Measurements from ENCODE around the gene PPCDC. TPM values are rescaled to one million over a fixed set of nuclear protein-coding genes. Genes with fewer than 3 reads are reported as not detected.
A peak's percentile ranks its signal among the peaks of the same experiment; 100 is the strongest.

The PPCDC gene
- total RNA-seq, 1 experiment from 2014 or later = 31.9 TPM

- Histone ChIP-seq H3K27me3 (no peaks in the 10 kb centered on the region), H3K9me3 (no peaks in the 10 kb centered on the region), H3K36me3 (no peaks in the 10 kb centered on the region), H3K4me3 (no peak overlapping the region)
- DNase-seq = no peak
Observed at GRCh38 chr15:75001310-75001709, 22.1 kb upstream of the PPCDC start.

DNA sequence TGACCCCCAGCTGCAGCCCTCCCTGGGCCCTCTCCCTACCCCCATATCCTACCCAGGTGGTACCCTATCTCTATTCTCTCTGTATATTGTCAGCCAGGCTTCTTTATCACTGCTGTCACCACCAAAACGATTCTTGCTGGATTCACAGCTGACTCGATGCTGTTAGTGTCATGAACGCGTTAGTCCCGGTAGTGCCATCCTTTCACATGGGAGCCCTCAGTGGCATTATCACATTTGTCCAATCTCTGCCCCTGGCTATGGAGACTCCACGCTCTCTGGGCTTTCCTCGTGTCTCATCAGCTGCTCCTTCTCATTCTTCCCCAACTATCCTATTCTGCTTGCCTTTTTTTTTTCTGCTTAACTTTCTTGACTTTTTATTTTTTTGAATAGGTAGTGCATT lies 21.0 kb upstream of the PPCDC start:
- Histone ChIP-seq H3K36me3 (no peaks in the 10 kb centered on the region), H3K27me3 (no peaks in the 10 kb centered on the region), H3K9me3 (no peaks in the 10 kb centered on the region), H3K4me3 (no peak overlapping the region)
- no peak for DNase-seq

DNA sequence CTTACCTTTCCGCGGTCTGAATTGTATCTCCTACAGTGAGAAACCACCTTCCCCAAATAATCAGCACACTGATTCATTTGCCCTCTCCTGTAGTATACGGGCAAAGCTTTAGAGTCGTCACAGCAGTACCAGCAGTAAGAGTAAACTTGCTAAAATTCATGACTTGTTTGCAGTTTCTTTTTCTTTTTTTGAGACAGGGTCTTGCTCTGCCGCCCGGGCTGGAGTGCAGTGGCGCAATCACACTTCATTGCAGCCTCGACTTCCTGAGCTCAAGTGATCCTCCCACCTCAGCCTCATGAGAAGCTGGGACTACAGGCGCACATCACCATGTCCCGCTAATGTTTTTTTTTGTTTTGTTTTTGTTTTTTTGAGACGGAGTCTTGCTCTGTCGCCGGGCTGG lies 16.2 kb upstream of the PPCDC start:
- Histone ChIP-seq H3K4me3 (no peak overlapping the region), H3K9me3 (no peaks in the 10 kb centered on the region), H3K27me3 (no peaks in the 10 kb centered on the region), H3K36me3 (no peaks in the 10 kb centered on the region)
- DNase-seq = no peak

- DNase-seq = no peak
- H3K4me3 ChIP-seq = no peak overlapping the region
- H3K27me3 ChIP-seq = no peaks in the 10 kb centered on the region
- no peaks in the 10 kb centered on the region for H3K9me3 ChIP-seq
- H3K36me3 ChIP-seq = no peaks in the 10 kb centered on the region
Observed at GRCh38 chr15:75008221-75008625, 15.2 kb upstream of the PPCDC start.

DNA sequence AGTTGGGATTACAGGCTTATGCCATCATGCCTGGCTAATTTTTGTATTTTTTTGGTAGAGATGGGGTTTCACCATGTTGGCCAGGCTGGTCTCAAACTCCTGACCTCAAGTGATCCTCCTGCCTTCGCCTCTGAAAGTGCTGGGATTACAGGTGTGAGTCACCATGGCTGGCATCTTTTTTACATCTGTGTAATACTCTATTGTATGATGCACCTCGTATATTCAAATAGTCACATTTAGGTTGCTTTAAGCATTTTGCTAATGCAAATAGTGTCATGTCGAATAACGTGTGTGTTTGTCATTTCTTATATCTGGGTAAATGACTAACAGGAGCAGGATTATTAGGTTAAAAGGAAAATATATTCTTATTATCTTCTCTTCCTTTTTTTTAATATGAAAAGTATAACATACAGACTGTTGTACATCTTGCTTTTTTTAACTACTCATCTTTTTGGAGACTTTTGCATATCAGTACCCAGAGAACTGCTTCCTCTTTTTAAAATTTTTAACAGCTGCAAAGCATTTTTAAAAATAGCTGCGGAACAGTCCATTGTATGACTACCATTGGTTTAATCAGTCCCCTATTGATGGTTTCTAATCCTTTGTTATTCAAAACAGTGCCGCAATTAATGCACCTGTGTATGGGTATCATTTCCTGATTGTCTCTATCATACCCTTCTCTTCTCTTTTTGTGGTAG lies 14.6 kb upstream of the PPCDC start:
- Histone ChIP-seq H3K36me3 (no peaks in the 10 kb centered on the region), H3K9me3 (no peaks in the 10 kb centered on the region), H3K4me3 (no peak overlapping the region), H3K27me3 (no peaks in the 10 kb centered on the region)
- no peak for DNase-seq

DNA sequence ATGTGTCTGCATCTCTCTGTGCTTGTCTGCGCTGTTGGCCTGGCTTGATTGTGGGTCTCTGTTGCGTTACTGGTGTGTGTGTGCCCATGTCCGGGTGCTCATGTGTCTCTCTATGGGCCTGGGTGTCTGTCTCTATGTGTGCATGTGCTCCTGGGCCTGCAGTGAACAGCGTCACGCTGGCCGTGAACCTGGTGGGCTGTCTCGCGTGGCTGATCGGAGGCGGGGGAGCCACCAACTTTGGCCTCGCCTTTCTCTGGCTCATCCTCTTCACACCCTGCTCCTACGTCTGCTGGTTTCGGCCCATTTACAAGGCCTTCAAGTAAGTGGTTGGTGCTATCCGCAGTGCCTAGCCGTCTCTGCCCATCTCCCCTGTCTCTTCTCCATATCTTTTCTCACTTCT lies 7.0 kb upstream of the PPCDC start:
- H3K9me3 ChIP-seq = no peaks in the 10 kb centered on the region
- H3K27me3 ChIP-seq = no peaks in the 10 kb centered on the region
- no peak overlapping the region for H3K4me3 ChIP-seq
- no peak for DNase-seq
- no peaks in the 10 kb centered on the region for H3K36me3 ChIP-seq

DNA sequence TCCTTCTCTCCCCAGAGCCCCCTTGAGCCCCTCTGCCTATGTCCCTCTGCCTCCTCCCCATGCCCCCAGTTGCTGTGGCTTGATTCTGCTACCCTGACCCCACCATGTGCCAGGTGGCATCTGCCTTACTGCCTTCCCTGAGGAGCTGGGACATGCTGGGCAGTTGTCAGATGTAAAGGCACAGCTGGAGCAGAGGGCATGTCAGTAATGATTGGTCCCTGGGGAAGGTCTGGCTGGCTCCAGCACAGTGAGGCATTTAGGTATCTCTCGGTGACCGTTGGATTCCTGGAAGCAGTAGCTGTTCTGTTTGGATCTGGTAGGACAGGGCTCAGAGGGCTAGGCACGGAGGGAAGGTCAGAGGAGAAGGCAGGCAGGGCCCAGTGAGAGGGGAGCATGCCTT lies 3.5 kb upstream of the PPCDC start:
- H3K4me3 ChIP-seq = no peak overlapping the region

GRCh38 chr15:75021341-75021740 lies 2.0 kb upstream of the PPCDC start:
- no peaks in the 10 kb centered on the region for H3K9me3 ChIP-seq
- peaks cover 10% of the 10 kb centered on the region for H3K36me3 ChIP-seq
- no peak for DNase-seq
- no peaks in the 10 kb centered on the region for H3K27me3 ChIP-seq
- no peak overlapping the region for H3K4me3 ChIP-seq

More for the DNA sequence above, 3.5 kb upstream of the PPCDC start:
- Histone ChIP-seq H3K9me3 (no peaks in the 10 kb centered on the region), H3K27me3 (no peaks in the 10 kb centered on the region), H3K36me3 (peaks cover 2% of the 10 kb centered on the region; the same call in 1 of the 2 replicates)
- no peak for DNase-seq

DNA sequence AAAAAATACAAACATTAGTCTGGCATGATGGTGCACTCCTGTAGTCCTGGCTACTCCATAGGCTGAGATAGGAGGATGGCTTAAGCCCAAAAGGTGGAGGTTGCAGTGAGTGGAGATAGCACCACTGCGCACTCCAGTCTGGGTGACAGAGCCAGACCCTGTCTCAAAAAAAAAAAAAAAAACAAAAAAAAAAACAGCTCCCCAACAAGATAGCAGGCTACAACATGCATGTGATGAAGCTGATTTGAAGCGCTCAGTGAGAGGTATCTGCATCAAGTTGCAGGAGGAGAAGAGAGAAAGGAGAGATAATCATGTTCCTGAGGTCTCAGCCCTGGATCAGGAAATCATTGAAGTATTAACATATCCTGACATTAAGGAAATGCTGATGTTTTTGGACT lies 608 bp upstream of the PPCDC start:
- H3K36me3 ChIP-seq = peaks cover 10% of the 10 kb centered on the region
- no peaks in the 10 kb centered on the region for H3K9me3 ChIP-seq
- no peak overlapping the region; the same call in 1 of the 2 replicates for H3K4me3 ChIP-seq
- no peaks in the 10 kb centered on the region for H3K27me3 ChIP-seq
- DNase-seq = no peak

DNA sequence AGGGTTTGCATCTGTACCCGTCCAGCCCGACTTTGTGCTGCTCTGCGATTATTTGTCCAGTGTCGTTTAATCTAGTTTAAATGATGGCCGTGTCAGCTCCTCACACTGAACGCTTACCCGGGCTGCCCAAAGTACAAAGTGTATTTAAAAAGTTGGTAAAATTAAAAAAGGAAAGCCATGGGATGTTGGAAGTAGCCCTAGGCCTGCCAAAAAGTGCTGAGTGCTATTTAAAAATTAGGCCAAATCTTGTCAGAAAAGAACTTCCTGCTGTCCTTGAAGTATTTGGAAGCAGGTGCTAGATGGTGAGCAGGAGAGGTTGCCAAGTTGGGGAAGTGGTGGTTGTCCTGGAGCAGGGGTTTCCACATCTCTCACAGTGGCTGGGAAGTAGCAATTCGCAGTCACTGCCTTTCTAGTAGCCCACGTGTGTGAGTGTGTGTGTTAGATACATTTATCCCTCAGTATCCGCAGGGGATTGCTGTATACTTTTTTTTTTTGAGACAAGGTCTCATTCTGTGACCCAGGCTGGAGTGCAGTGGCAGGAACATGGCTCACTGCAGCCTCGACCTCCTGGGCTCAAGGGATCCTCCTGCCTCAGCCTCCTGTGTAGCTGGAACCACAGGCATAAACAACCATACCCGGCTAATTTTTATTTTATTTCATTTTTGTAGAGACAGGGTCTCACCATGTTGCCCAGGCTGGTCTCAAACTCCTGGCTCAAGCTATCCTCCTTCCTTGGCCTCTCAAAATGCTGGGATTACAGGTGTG lies 664 bp downstream of the PPCDC start:
- peak; percentile 43 for DNase-seq
- Histone ChIP-seq H3K27me3 (no peaks in the 10 kb centered on the region), H3K36me3 (peaks cover 12% of the 10 kb centered on the region), H3K4me3 (peak overlapping the region; percentile 95), H3K9me3 (no peaks in the 10 kb centered on the region)

DNA sequence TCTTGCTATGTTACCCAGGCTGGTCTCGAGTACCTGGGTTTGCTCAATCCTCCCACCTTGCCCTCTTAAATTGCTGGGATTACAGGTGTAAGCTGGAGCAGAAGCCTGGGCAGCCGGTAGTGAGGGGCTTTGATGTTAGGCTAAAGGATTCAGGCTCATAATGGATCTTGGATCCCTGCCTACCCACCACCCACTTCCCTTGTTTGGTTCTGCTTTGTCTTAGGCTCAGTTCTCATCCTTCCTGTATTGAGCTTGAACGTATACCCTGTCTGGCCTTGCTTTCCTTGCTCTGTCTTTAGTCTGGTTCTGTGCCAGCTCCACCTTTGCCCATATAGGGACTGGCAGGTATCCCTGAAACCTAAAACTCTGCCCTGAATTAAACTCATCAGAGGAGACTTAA lies 1.7 kb downstream of the PPCDC start:
- no peak for DNase-seq
- Histone ChIP-seq H3K27me3 (no peaks in the 10 kb centered on the region), H3K4me3 (no peak overlapping the region), H3K36me3 (peaks cover 12% of the 10 kb centered on the region), H3K9me3 (no peaks in the 10 kb centered on the region)

DNA sequence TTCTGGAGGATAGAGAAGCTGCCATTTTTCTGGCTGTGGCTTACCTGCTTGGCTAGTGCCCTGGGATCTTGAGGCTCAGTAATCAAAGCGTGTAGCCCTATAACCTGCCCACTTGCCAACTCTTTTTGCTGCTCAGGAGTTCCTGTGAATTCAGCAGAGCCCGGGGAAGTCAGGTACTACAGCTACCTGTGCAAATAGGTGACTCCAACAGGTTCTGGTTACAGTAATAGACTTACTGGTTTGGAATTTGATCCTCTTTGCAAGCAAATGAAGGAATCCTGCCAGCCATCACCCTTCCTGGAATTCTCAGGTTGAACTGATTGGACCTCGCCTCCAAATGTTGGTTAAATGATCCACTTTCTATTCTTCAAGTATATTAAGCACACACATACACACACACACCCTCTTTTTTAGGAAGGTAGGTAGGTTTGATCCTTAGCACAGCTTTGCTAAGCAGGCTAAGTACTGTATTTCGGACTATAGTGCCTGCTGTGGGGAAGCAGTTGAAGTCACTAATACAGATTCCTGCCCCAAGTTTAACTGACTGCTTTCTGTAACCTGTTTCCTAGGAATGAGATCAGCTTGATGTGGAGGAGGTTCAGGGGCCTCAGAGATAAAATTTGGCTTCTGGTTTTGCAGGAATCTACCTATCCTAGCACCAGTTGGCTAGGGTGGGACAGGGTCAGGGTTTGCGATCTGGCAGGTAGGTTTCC lies 2.3 kb downstream of the PPCDC start:
- Histone ChIP-seq H3K4me3 (no peak overlapping the region), H3K27me3 (no peaks in the 10 kb centered on the region), H3K36me3 (peaks cover 17% of the 10 kb centered on the region), H3K9me3 (no peaks in the 10 kb centered on the region)
- no peak for DNase-seq

DNA sequence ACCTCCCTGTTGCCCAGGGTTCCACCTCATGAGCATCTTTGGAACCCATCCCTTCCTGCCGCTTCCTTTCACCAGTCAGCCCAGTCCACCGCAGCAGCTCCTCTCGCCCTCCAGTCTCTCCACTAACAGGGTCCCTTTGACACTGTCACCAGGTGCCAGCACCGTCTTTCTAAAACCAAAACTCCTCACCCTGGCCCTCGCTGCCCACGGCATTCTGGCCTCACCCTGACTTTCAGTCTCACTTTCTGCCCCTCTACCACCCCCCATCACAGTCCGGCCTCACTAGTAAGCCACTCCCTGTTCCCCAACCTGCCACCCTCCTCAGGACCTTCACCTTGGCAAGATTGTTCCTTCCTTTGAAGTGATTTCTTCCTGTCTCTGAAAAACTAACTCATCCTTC lies 4.2 kb downstream of the PPCDC start:
- Histone ChIP-seq H3K4me3 (no peak overlapping the region), H3K36me3 (peaks cover 20% of the 10 kb centered on the region), H3K27me3 (no peaks in the 10 kb centered on the region), H3K9me3 (no peaks in the 10 kb centered on the region)
- no peak for DNase-seq

DNA sequence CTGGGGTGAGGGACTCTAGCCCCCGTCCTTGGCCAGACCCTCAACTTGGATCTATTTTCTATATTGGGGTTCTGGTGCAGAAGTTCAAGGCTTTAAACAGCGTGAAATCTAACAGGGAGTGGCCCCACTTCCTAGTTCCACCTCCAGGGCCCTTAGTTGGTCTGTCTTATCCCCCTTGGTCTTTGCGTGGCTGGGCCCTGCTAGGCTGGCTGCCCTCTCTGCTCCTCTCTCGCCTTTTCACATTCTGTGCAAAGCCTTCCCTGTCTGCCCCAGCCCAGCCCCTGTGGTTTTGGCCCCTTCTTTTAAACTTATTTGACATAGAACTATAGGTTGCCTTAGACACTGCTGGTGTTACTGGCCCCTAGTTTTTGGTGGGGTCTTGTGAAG lies 5.6 kb downstream of the PPCDC start:
- Histone ChIP-seq H3K36me3 (peaks cover 18% of the 10 kb centered on the region), H3K27me3 (no peaks in the 10 kb centered on the region), H3K4me3 (no peak overlapping the region), H3K9me3 (no peaks in the 10 kb centered on the region)
- no peak for DNase-seq

DNA sequence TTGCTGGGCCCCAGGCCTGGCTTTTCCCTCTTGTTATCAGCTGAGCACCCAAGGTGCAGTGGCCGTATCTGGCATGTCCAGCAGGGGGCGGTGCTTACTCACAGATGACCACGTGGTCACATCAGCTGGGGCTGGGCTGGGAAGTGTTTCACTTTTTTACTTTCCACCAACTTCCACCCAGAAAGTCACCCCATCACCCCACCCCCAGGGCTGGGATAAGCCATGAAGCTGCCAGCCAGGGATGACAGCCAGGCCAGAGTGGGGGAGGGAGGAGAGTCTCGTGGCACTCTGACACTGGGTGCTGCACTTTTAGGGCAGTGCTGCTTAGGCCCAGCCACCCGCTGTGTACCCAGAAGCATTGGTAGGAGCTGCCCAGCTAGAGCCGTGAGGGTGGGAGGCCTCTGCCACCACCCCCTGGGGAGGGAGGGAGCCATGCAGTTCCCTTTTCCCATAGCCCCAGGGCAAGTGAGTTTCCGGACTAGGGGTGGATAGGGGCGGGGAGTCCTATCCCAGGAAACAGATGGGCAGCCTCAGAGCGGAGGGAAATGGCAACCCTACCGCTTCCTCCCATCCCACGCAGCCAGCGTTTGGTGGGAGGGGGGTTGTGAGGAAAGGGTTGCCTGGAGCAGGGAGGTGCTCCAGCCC lies 6.1 kb downstream of the PPCDC start:
- Histone ChIP-seq H3K4me3 (no peak overlapping the region), H3K27me3 (no peaks in the 10 kb centered on the region), H3K9me3 (no peaks in the 10 kb centered on the region), H3K36me3 (peaks cover 18% of the 10 kb centered on the region)
- peak; percentile 86 for DNase-seq

- no peaks in the 10 kb centered on the region for H3K9me3 ChIP-seq
- no peak overlapping the region for H3K4me3 ChIP-seq
- peak; percentile 76 for DNase-seq
- peaks cover 18% of the 10 kb centered on the region for H3K36me3 ChIP-seq
- H3K27me3 ChIP-seq = no peaks in the 10 kb centered on the region
Observed at GRCh38 chr15:75030023-75030413, 6.6 kb downstream of the PPCDC start.

DNA sequence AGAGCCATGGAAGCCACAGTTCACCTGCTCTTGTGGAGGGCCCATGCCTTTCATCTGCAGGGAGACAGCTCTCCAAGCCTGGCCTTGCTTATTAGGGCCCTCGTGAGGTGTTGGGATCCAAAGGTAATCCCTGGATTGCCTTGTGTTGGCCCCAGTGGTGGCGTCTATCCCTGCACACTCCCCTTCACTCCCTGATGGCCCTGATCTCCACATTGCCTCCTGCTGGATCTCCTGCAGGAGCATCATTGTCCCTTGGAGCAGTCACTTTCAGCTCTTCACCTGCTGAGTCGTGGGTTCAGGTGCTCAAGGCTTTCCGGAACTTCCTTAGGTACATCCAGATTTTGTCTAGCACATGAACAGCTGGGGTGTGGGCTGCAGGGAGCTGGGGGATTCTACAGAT lies 7.0 kb downstream of the PPCDC start:
- peaks cover 16% of the 10 kb centered on the region for H3K36me3 ChIP-seq
- H3K4me3 ChIP-seq = no peak overlapping the region
- H3K9me3 ChIP-seq = no peaks in the 10 kb centered on the region
- DNase-seq = no peak
- H3K27me3 ChIP-seq = no peaks in the 10 kb centered on the region
